Testis (tissue), 3 donors: ENCODE data around the gene PGRMC2. TPM values are rescaled to one million over a fixed set of nuclear protein-coding genes. Genes with fewer than 3 reads are reported as not detected.

Source experiments
- DNase-seq: peaks from one replicate; pipeline ENCODE4 v3.0.0-alpha.2; 2019
- H3K27ac ChIP-seq, 2 donors: fragments of 200-600 bp; sonication (generic); one replicate each; pipeline ENCODE4 v1.5.1; 2019
- H3K27me3 ChIP-seq: fragments of 200-600 bp; sonication (generic); one replicate; pipeline ENCODE4 v1.5.1; 2019
- H3K36me3 ChIP-seq: fragments of 200-600 bp; sonication (generic); one replicate; pipeline ENCODE4 v1.5.1; 2017; ENCODE audit warnings: low read depth; ENCODE audit errors: missing control alignments
- H3K4me1 ChIP-seq: fragments of 200-600 bp; sonication (generic); one replicate; pipeline ENCODE4 v1.5.1; 2019
- H3K4me3 ChIP-seq, 2 donors: fragments of 200-600 bp; sonication (generic); one replicate each; pipeline ENCODE4 v1.5.1; 2017 to 2019
- H3K9me3 ChIP-seq: fragments of 200-600 bp; sonication (generic); one replicate; pipeline ENCODE4 v1.5.1; 2017
- POLR2A ChIP-seq: fragments of 450-650 bp; IDR thresholded peaks from one replicate; pipeline ENCODE4 v1.6.1; 2017; ENCODE audit warnings: antibody characterized with exemption, mild to moderate bottlenecking, moderate library complexity
- WGBS, 2 donors: methylation state at CpG; one replicate each; pipeline ENCODE4 v1.1.5; 2018; 5-methylcytosine and 5-hydroxymethylcytosine counted together
- intact Hi-C: fragments of 100-400 bp; cut with DNase I; formaldehyde crosslinking; loops from one replicate; pipeline ENCODE4 v1.15.1; 2023; ENCODE audit warnings: low total_unique reads
- polyA plus RNA-seq: library from polyadenylated mRNA; stranded (reverse); fragments of 350-450 nt; fragmentation: Illumina TruSeq; extraction: RNeasy Lipid Tissue Mini Kit (QIAGEN cat#74804); gene quantifications from one replicate; pipeline ENCODE4 v1.2.3, GENCODE V29; 2014; ENCODE audit warnings: low read depth, low replicate concordance; ENCODE audit not compliant: insufficient read depth
- total RNA-seq, 2 donors: library from RNA; depleted of rRNA; stranded (reverse); fragments of >200 nt; gene quantifications; one replicate each; pipeline ENCODE4 v1.2.3, GENCODE V29; 2016
- TF ChIP-seq, protein P1 (sequence below), 3 experiments: fragments of 450-650 bp in 2 of 3; fragments of 200-600 bp in 1 of 3; sonication (generic) in 1 of 3; IDR thresholded peaks; one replicate each; pipeline ENCODE4 v1.5.1; 2016 to 2019; ENCODE audit warnings: antibody characterized with exemption in 3 of 3, mild to moderate bottlenecking in 2 of 3, moderate library complexity in 1 of 3

Gene PGRMC2
- total and polyA plus RNA-seq, 3 donors from 2014 or later: 32.3 to 85.3 (median 41.2) TPM

- WGBS, 2 donors: 94 to 95% methylated on average over 2 of the region's 2 CpGs
- no peak for DNase-seq
- Histone ChIP-seq H3K27me3 (no peaks in the 10 kb centered on the region), H3K36me3 (no peaks in the 10 kb centered on the region), H3K4me3 (no peak overlapping the region), H3K9me3 (no peaks in the 10 kb centered on the region), H3K4me1 (no peaks in the 10 kb centered on the region), H3K27ac (no peak overlapping the region)
- TF ChIP-seq, protein P1, sequence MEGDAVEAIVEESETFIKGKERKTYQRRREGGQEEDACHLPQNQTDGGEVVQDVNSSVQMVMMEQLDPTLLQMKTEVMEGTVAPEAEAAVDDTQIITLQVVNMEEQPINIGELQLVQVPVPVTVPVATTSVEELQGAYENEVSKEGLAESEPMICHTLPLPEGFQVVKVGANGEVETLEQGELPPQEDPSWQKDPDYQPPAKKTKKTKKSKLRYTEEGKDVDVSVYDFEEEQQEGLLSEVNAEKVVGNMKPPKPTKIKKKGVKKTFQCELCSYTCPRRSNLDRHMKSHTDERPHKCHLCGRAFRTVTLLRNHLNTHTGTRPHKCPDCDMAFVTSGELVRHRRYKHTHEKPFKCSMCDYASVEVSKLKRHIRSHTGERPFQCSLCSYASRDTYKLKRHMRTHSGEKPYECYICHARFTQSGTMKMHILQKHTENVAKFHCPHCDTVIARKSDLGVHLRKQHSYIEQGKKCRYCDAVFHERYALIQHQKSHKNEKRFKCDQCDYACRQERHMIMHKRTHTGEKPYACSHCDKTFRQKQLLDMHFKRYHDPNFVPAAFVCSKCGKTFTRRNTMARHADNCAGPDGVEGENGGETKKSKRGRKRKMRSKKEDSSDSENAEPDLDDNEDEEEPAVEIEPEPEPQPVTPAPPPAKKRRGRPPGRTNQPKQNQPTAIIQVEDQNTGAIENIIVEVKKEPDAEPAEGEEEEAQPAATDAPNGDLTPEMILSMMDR (IDR thresholded peaks at IDR 0.05): no peak
- TF ChIP-seq POLR2A: no peak
- intact Hi-C loops: no loop called here
Measured at GRCh38 chr4:128305942-128306341, 18.3 kb upstream of the PGRMC2 start.

GRCh38 chr4:128303986-128304385, 16.4 kb upstream of the PGRMC2 start:
- DNase-seq: no peak
- Histone ChIP-seq H3K4me3 (no peak overlapping the region), H3K36me3 (no peaks in the 10 kb centered on the region), H3K27ac (no peak overlapping the region), H3K27me3 (no peaks in the 10 kb centered on the region), H3K4me1 (no peaks in the 10 kb centered on the region), H3K9me3 (no peaks in the 10 kb centered on the region)
- WGBS, 2 donors: 92 to 94% methylated on average over 4 of the region's 4 CpGs
- intact Hi-C loops: no loop called here
- TF ChIP-seq, protein P1 (IDR thresholded peaks at IDR 0.05): no peak
- no peak for TF ChIP-seq POLR2A

DNA sequence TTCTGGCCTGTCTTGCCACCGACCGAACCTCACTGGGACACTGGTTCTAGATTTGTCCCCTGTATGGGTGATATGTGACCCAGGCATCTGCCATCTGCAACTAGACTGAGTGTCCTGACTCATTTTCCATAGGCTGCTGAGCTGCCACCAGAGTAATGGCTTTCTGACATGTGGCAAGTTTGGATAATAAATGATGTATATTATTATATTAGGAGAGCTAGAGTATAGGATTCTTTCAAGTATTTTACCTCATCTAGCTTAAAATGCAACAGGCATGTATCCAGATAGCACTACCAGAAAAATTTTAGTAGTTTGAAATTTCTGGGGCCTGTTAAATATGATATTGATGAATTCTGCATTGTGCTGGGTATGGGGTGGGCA, 15.8 kb upstream of the PGRMC2 start:
- 89 to 100% methylated on average over 2 of the region's 2 CpGs for WGBS, 2 donors

GRCh38 chr4:128301979-128302378, 14.4 kb upstream of the PGRMC2 start:
- Histone ChIP-seq H3K9me3 (no peaks in the 10 kb centered on the region), H3K27ac (no peak overlapping the region), H3K27me3 (no peaks in the 10 kb centered on the region), H3K4me1 (no peaks in the 10 kb centered on the region), H3K36me3 (no peaks in the 10 kb centered on the region), H3K4me3 (no peak overlapping the region)
- intact Hi-C loops: no loop called here
- 93 to 97% methylated on average over 2 of the region's 2 CpGs for WGBS, 2 donors
- TF ChIP-seq, protein P1 (IDR thresholded peaks at IDR 0.05): no peak
- no peak for TF ChIP-seq POLR2A
- DNase-seq: no peak

More for the DNA sequence above, 15.8 kb upstream of the PGRMC2 start:
- Histone ChIP-seq H3K4me1 (no peaks in the 10 kb centered on the region), H3K27me3 (no peaks in the 10 kb centered on the region), H3K27ac (no peak overlapping the region), H3K4me3 (no peak overlapping the region), H3K9me3 (no peaks in the 10 kb centered on the region), H3K36me3 (no peaks in the 10 kb centered on the region)
- intact Hi-C loops: no loop called here
- TF ChIP-seq, protein P1 (IDR thresholded peaks at IDR 0.05): no peak
- TF ChIP-seq POLR2A: no peak
- no peak for DNase-seq

- 81 to 100% methylated on average over 1 of the region's 1 CpG for WGBS, 2 donors
- no peaks in the 10 kb centered on the region for H3K9me3 ChIP-seq
- no peak overlapping the region for H3K4me3 ChIP-seq
- intact Hi-C loops: no loop called here
- H3K4me1 ChIP-seq: no peaks in the 10 kb centered on the region
- no peak overlapping the region for H3K27ac ChIP-seq
- no peaks in the 10 kb centered on the region for H3K27me3 ChIP-seq
- H3K36me3 ChIP-seq: no peaks in the 10 kb centered on the region
- no peak for TF ChIP-seq POLR2A
- TF ChIP-seq, protein P1 (IDR thresholded peaks at IDR 0.05): no peak
- DNase-seq: no peak
Measured at GRCh38 chr4:128299848-128300247, 12.2 kb upstream of the PGRMC2 start.
